Measurements from ENCODE around the gene CFAP99. TPM values are rescaled to one million over a fixed set of nuclear protein-coding genes. Genes with fewer than 3 reads are reported as not detected.

CFAP99 gene
- total and polyA plus RNA-seq, 3 donors from 2014 or later = 30.5 to 41.2 (median 40.1) TPM

GRCh38 chr4:2436761-2437474 is 18.2 kb downstream of the CFAP99 start:
- intact Hi-C loops (cut with DNase I; ENCODE audit: low total_unique reads) = no loop called here
- 82 to 87% methylated on average over 7 to 30 of the region's 30 CpGs for WGBS, 2 donors
- TF ChIP-seq POLR2A (IDR thresholded peaks at IDR 0.05) = no peak
- TF ChIP-seq, protein P1, sequence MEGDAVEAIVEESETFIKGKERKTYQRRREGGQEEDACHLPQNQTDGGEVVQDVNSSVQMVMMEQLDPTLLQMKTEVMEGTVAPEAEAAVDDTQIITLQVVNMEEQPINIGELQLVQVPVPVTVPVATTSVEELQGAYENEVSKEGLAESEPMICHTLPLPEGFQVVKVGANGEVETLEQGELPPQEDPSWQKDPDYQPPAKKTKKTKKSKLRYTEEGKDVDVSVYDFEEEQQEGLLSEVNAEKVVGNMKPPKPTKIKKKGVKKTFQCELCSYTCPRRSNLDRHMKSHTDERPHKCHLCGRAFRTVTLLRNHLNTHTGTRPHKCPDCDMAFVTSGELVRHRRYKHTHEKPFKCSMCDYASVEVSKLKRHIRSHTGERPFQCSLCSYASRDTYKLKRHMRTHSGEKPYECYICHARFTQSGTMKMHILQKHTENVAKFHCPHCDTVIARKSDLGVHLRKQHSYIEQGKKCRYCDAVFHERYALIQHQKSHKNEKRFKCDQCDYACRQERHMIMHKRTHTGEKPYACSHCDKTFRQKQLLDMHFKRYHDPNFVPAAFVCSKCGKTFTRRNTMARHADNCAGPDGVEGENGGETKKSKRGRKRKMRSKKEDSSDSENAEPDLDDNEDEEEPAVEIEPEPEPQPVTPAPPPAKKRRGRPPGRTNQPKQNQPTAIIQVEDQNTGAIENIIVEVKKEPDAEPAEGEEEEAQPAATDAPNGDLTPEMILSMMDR (IDR thresholded peaks at IDR 0.05) = no peak

DNA sequence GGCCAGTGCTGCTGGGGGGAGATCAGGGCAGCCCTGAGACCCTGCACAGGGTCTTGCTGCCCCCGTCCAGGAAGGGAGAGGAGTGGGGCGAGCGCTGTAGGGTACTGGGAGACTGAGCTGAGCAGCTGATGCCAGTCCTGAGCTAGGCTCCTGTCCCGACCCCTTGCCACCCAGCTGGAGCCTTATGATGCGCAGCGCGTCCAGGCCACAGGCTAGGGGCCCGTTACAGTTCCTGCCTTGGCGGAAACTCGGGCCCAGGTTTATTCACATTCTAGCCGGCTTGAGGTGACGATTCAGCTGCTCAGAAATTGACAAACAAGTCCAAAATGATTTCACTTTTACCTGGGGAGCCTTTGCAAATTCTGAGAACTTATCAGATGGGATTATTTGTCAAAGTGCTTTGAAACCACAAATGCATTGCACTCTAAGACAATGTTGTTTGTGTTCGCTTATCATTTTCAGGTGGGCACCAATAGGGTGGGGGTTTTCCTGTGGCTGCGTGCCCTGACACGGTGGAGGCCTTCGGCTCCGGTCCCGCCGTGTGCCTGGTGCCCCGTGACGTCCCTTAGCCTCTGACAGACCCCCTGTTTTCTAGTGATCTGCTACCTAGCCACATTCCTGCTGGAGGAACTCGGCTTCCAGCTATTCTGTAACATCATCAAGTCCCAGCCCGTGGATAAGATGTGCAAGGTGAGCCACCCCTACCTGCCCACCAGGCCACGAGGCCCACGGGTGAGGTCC is 18.9 kb downstream of the CFAP99 start:
- no peak for DNase-seq
- Histone ChIP-seq H3K9me3 (no peaks in the 10 kb centered on the region), H3K36me3 (ENCODE audit: low read depth, missing control alignments) (no peaks in the 10 kb centered on the region), H3K4me3 (no peak overlapping the region), H3K27ac (no peak overlapping the region), H3K27me3 (no peaks in the 10 kb centered on the region), H3K4me1 (no peaks in the 10 kb centered on the region)
- WGBS, 2 donors = 86 to 90% methylated on average over 23 to 25 of the region's 25 CpGs
- intact Hi-C loops (cut with DNase I; ENCODE audit: low total_unique reads) = no loop called here
- TF ChIP-seq POLR2A (IDR thresholded peaks at IDR 0.05) = no peak
- TF ChIP-seq, protein P1 (IDR thresholded peaks at IDR 0.05) = no peak

More at GRCh38 chr4:2436761-2437474, 18.2 kb downstream of the CFAP99 start:
- H3K9me3 ChIP-seq = no peaks in the 10 kb centered on the region
- no peak overlapping the region for H3K27ac ChIP-seq
- no peaks in the 10 kb centered on the region for H3K27me3 ChIP-seq
- H3K36me3 ChIP-seq (ENCODE audit: low read depth, missing control alignments) = no peaks in the 10 kb centered on the region
- DNase-seq = no peak
- H3K4me1 ChIP-seq = no peaks in the 10 kb centered on the region
- no peak overlapping the region for H3K4me3 ChIP-seq

DNA sequence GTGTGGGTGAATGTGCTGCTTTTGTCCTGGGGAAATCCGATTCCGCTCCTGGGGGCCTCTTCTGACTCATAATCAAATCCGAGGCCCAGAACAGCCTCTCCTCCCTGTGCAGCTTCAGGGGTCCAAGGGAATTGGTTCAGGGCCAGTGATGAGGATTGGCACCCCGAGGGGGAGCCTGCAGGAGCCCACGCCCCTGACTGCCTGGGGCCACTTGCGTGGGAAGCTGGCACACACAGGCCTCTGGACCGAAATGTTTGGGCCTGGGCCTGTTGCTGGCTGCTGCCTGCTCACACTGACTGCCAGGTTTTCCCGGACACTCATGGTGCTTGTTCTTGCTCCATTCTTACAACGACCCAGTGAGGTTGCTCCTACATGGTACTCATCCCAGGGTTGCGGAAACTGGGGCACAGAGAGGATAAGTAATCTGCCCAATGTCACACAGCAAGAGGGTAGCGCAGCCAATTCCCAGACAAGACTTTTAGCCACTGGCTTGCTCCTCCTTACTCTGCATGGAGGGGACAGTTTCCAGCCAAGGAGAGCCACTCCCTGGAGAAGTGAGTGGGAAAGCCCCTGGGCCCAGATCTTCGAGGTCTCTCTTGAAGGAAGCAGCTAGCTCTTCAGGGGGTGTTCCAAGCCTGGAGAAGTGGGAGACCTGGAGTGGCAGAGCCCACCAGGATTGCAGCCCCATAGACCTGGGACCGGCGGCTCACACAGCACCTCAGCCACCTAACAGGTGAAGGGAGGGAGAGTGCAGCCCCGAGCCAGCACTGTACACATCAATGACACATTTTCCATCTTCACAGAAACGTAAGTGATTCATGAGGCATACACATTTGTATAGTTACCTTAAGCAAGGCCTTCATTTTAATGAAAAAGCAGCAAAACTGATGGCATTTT is 20.3 kb downstream of the CFAP99 start:
- intact Hi-C loops (cut with DNase I; ENCODE audit: low total_unique reads) = no loop called here
- 81 to 83% methylated on average over 11 to 16 of the region's 16 CpGs for WGBS, 2 donors
- no peaks in the 10 kb centered on the region for H3K27me3 ChIP-seq
- no peaks in the 10 kb centered on the region for H3K36me3 ChIP-seq (ENCODE audit: low read depth, missing control alignments)
- TF ChIP-seq, protein P1 (IDR thresholded peaks at IDR 0.05) = no peak
- TF ChIP-seq POLR2A (IDR thresholded peaks at IDR 0.05) = no peak
- no peak for DNase-seq
- H3K27ac ChIP-seq = no peak overlapping the region
- no peak overlapping the region for H3K4me3 ChIP-seq
- no peaks in the 10 kb centered on the region for H3K4me1 ChIP-seq
- no peaks in the 10 kb centered on the region for H3K9me3 ChIP-seq

DNA sequence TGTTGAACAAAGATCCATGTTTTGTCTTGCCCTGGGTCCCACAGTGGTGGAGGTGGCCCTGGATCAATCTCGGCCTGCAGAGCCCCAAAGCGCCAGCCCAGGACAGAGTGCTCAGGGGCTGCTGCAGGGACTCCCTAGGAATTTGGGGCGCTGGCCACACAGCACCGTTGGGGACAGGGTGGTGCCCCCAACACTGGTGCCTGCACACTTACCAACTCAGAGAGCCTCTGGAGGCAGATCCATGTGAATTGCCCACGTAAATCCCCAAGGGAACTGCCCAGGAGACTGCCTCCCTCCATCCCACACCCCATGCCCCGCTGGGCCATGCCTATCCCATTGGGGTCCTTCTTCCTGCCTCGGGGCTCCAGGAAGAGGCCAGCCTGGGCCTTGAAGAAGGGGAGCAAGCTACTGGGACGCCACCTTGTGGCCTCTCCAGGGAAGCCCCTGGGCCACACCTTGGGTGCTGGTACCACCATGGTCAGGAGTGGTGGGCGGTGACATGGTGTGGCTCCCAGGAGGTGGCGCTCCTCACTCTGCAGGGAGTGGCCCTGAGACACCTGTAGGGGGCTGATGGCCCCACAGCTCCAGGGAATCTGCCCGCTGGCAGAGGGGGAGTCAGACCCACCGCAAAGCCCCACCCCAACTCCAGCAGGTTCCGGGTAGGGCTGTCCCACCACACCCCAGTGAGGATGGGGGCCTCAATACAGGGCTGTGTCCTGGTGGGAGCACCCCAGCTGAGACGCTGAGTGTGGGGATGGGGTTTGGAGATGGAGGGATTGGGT is 22.8 kb downstream of the CFAP99 start:
- Histone ChIP-seq H3K4me1 (no peaks in the 10 kb centered on the region), H3K27ac (no peak overlapping the region), H3K9me3 (no peaks in the 10 kb centered on the region), H3K27me3 (no peaks in the 10 kb centered on the region), H3K36me3 (ENCODE audit: low read depth, missing control alignments) (no peaks in the 10 kb centered on the region), H3K4me3 (no peak overlapping the region)
- TF ChIP-seq POLR2A (IDR thresholded peaks at IDR 0.05) = no peak
- TF ChIP-seq, protein P1 (IDR thresholded peaks at IDR 0.05) = peak; percentile 56 to 76 (median 65)
- intact Hi-C loops (cut with DNase I; ENCODE audit: low total_unique reads) = no loop called here
- 64 to 67% methylated on average over 8 to 10 of the region's 14 CpGs for WGBS, 2 donors
- peak; percentile 81 for DNase-seq
